Iris pigment epithelial cell (primary cell): ENCODE results near the gene ST6GAL1.

Source experiments
- DNase-seq: peaks from one replicate; pipeline ENCODE4 v3.0.0-alpha.2; 2011; ENCODE audit warnings: low read depth

Gene ST6GAL1

GRCh38 chr3:186915806-186916796, 14.2 kb upstream of the ST6GAL1 start:
- DNase-seq, result no peak

GRCh38 chr3:186917512-186918312, 12.6 kb upstream of the ST6GAL1 start:
- no peak for DNase-seq

- no peak for DNase-seq
These were observed 10.0 kb upstream of the ST6GAL1 start for GRCh38 chr3:186920301-186920700.

- DNase-seq, result no peak
These were observed 9.5 kb upstream of the ST6GAL1 start for GRCh38 chr3:186920796-186921195.

- no peak for DNase-seq
These were observed 8.7 kb upstream of the ST6GAL1 start for GRCh38 chr3:186921578-186921977.

- no peak for DNase-seq
These were observed 8.1 kb upstream of the ST6GAL1 start for GRCh38 chr3:186922224-186922623.

- DNase-seq, result no peak
These were observed 7.5 kb upstream of the ST6GAL1 start for GRCh38 chr3:186922790-186923189.

- no peak for DNase-seq
These were observed 7.1 kb upstream of the ST6GAL1 start for GRCh38 chr3:186923241-186923640.

- no peak for DNase-seq
These were observed 4.5 kb upstream of the ST6GAL1 start for GRCh38 chr3:186925826-186926225.

- no peak for DNase-seq
These were observed 1.1 kb upstream of the ST6GAL1 start for GRCh38 chr3:186929186-186929585.

GRCh38 chr3:186929685-186930084, 641 bp upstream of the ST6GAL1 start:
- DNase-seq, result no peak

- DNase-seq, result peak; percentile 40
These were observed 560 bp downstream of the ST6GAL1 start for GRCh38 chr3:186930641-186931531.

- peak; percentile 65 for DNase-seq
These were observed 1.4 kb downstream of the ST6GAL1 start for GRCh38 chr3:186931532-186932280.

- DNase-seq, result no peak
These were observed 2.2 kb downstream of the ST6GAL1 start for GRCh38 chr3:186932281-186933181.

GRCh38 chr3:186933816-186934215, 3.5 kb downstream of the ST6GAL1 start:
- no peak for DNase-seq

- no peak for DNase-seq
These were observed 4.8 kb downstream of the ST6GAL1 start for GRCh38 chr3:186935133-186935532.

- DNase-seq, result no peak
These were observed 6.9 kb downstream of the ST6GAL1 start for GRCh38 chr3:186937017-186937875.

- DNase-seq, result peak; percentile 83
These were observed 8.4 kb downstream of the ST6GAL1 start for GRCh38 chr3:186938716-186939115.

- DNase-seq, result no peak
These were observed 9.2 kb downstream of the ST6GAL1 start for GRCh38 chr3:186939536-186939935.
